MM.1S (cell line): ENCODE measurements around the gene TMEM273.

Experiments used
- DNase-seq: peaks from one replicate; pipeline ENCODE4 v3.0.0-alpha.2; 2015
- H2AFZ ChIP-seq: fragments of 300-600 bp; sonication (generic); 2 replicates; pipeline ENCODE4 v1.6.0; 2016; ENCODE audit warnings: antibody characterized with exemption, low read length
- H3F3A ChIP-seq: fragments of 300-600 bp; sonication (generic); 2 replicates; pipeline ENCODE4 v1.6.1; 2016; ENCODE audit warnings: mild to moderate bottlenecking, antibody characterized with exemption, low read length, moderate library complexity, mixed read lengths; ENCODE audit not compliant: insufficient read depth
- H3K27ac ChIP-seq: fragments of 300-600 bp; sonication (generic); 2 replicates; pipeline ENCODE4 v1.5.1; 2016; ENCODE audit warnings: mild to moderate bottlenecking, low read length
- H3K27me3 ChIP-seq: fragments of 300-600 bp; sonication (generic); replicated peaks from 2 replicates; pipeline ENCODE4 v1.6.0; 2016; ENCODE audit warnings: low read length; ENCODE audit not compliant: insufficient read depth
- H3K36me3 ChIP-seq: fragments of 300-600 bp; sonication (generic); replicated peaks from 2 replicates; pipeline ENCODE4 v1.6.1; 2016; ENCODE audit warnings: mild to moderate bottlenecking, low read length, mixed read lengths; ENCODE audit not compliant: insufficient read depth
- H3K4me1 ChIP-seq: fragments of 300-600 bp; sonication (generic); 2 replicates; pipeline ENCODE4 v1.6.1; 2016; ENCODE audit warnings: low read length, mixed read lengths
- H3K4me2 ChIP-seq: fragments of 300-600 bp; sonication (generic); 2 replicates; pipeline ENCODE4 v1.6.0; 2016; ENCODE audit warnings: low read depth, low read length
- H3K4me3 ChIP-seq: fragments of 300-600 bp; sonication (generic); 2 replicates; pipeline ENCODE4 v1.5.1; 2016; ENCODE audit warnings: low read length, mixed read lengths
- H3K79me2 ChIP-seq: fragments of 300-600 bp; sonication (generic); 2 replicates; pipeline ENCODE4 v1.6.1; 2016; ENCODE audit warnings: mixed run types, low read length, mixed read lengths
- H3K9ac ChIP-seq: fragments of 300-600 bp; sonication (generic); 2 replicates; pipeline ENCODE4 v1.6.1; 2016; ENCODE audit warnings: low read length, mixed read lengths
- H3K9me2 ChIP-seq: fragments of 300-600 bp; sonication (generic); replicated peaks from 2 replicates; pipeline ENCODE4 v1.6.1; 2016; ENCODE audit warnings: mild to moderate bottlenecking, low read length, mixed read lengths; ENCODE audit not compliant: insufficient read depth
- H3K9me3 ChIP-seq: fragments of 300-600 bp; sonication (generic); replicated peaks from 2 replicates; pipeline ENCODE4 v1.6.1; 2016; ENCODE audit warnings: mild to moderate bottlenecking, low read length, mixed read lengths; ENCODE audit not compliant: insufficient read depth
- H4K20me1 ChIP-seq: fragments of 300-600 bp; sonication (generic); 2 replicates; pipeline ENCODE4 v1.6.1; 2016; ENCODE audit warnings: mild to moderate bottlenecking, low read length, moderate library complexity, mixed read lengths; ENCODE audit not compliant: insufficient read depth
- EZH2 ChIP-seq: fragments of 300-600 bp; sonication (generic); optimal IDR thresholded peaks from 2 replicates; pipeline ENCODE3; 2017; ENCODE audit warnings: low read depth, mild to moderate bottlenecking, antibody characterized with exemption, low read length, mixed read lengths
- EZH2phosphoT487 ChIP-seq: fragments of 300-600 bp; sonication (generic); IDR thresholded peaks from 2 replicates; pipeline ENCODE4 v1.6.1; 2018; ENCODE audit warnings: antibody characterized with exemption, low read length
- TF ChIP-seq, protein P1 (sequence below): fragments of 300-600 bp; sonication (generic); IDR thresholded peaks from 2 replicates; pipeline ENCODE4 v1.5.1; 2016; ENCODE audit warnings: antibody characterized with exemption, low read length, mixed read lengths

TMEM273 gene

GRCh38 chr10:49128854-49129253, 59.3 kb downstream of the TMEM273 start:
- no peaks in the 10 kb centered on the region for H3K79me2 ChIP-seq
- no peak overlapping the region for H2AFZ ChIP-seq
- H3K27ac ChIP-seq = no peak overlapping the region
- H3K9ac ChIP-seq = no peak overlapping the region
- TF ChIP-seq EZH2 (no peak), EZH2phosphoT487 (no peak)
- TF ChIP-seq, protein P1, sequence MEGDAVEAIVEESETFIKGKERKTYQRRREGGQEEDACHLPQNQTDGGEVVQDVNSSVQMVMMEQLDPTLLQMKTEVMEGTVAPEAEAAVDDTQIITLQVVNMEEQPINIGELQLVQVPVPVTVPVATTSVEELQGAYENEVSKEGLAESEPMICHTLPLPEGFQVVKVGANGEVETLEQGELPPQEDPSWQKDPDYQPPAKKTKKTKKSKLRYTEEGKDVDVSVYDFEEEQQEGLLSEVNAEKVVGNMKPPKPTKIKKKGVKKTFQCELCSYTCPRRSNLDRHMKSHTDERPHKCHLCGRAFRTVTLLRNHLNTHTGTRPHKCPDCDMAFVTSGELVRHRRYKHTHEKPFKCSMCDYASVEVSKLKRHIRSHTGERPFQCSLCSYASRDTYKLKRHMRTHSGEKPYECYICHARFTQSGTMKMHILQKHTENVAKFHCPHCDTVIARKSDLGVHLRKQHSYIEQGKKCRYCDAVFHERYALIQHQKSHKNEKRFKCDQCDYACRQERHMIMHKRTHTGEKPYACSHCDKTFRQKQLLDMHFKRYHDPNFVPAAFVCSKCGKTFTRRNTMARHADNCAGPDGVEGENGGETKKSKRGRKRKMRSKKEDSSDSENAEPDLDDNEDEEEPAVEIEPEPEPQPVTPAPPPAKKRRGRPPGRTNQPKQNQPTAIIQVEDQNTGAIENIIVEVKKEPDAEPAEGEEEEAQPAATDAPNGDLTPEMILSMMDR = no peak
- H3F3A ChIP-seq = no peaks in the 10 kb centered on the region
- H3K9me2 ChIP-seq = no peaks in the 10 kb centered on the region
- no peak overlapping the region for H3K4me2 ChIP-seq
- H3K4me1 ChIP-seq = no peaks in the 10 kb centered on the region; the same call in 1 of the 2 replicates
- no peaks in the 10 kb centered on the region for H3K36me3 ChIP-seq
- H3K27me3 ChIP-seq = no peaks in the 10 kb centered on the region
- H3K9me3 ChIP-seq = no peaks in the 10 kb centered on the region
- no peak overlapping the region for H3K4me3 ChIP-seq
- no peak for DNase-seq
- H4K20me1 ChIP-seq = no peaks in the 10 kb centered on the region

DNA sequence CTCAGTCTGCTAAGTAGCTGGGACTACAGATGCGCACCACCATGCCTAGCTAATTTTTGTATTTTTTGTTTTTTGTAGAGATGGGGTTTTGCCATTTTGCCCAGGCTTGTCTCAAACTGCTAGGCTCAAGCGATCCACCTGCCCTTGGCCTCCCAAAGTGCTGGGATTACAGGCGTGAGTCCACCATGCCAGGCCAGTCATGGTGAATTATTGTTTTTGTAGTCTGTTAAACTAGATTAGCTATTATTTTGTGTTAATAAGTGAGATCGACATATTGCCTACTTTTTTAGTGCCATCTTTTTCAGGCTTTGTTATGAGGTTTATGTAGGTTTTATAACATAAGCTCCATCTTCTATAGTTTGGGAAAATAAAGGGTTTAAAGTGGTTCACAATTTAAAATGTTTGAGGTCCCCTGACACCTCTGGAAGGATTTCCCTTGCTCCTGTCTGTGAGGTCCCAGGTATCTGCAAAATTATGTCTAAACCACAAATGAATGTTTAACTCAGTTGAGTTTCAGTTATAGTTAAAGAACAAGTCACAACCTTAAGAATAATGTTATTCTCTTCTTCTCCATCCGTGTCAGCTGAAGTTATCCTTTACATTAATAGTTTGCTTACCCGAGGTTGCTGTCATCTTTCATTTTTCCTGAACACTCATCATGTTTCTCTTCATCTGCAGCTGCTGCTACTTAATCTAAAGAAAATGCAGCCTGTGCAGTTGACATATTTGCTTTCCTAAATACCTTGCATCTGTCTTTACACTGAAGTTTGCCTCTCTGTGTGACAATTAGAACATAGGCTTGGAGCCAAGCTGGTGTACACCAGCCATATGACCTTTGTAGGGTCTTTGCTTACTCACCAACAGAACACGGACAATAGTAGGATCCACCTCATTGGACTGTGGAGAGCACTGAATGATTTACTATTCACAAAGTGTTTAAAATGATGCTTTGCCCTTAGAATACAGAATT, 63.9 kb downstream of the TMEM273 start:
- no peaks in the 10 kb centered on the region for H3K4me1 ChIP-seq
- H3F3A ChIP-seq = no peaks in the 10 kb centered on the region
- TF ChIP-seq EZH2 = no peak
- no peak for TF ChIP-seq EZH2phosphoT487
- TF ChIP-seq, protein P1 = no peak
- H3K9ac ChIP-seq = no peak overlapping the region
- no peaks in the 10 kb centered on the region for H3K9me3 ChIP-seq
- no peak for DNase-seq
- no peaks in the 10 kb centered on the region for H4K20me1 ChIP-seq
- no peak overlapping the region for H3K27ac ChIP-seq
- H3K27me3 ChIP-seq = no peaks in the 10 kb centered on the region
- no peaks in the 10 kb centered on the region for H3K9me2 ChIP-seq
- no peaks in the 10 kb centered on the region for H3K79me2 ChIP-seq
- no peak overlapping the region for H3K4me2 ChIP-seq
- H2AFZ ChIP-seq = no peak overlapping the region
- no peak overlapping the region for H3K4me3 ChIP-seq
- no peaks in the 10 kb centered on the region for H3K36me3 ChIP-seq

DNA sequence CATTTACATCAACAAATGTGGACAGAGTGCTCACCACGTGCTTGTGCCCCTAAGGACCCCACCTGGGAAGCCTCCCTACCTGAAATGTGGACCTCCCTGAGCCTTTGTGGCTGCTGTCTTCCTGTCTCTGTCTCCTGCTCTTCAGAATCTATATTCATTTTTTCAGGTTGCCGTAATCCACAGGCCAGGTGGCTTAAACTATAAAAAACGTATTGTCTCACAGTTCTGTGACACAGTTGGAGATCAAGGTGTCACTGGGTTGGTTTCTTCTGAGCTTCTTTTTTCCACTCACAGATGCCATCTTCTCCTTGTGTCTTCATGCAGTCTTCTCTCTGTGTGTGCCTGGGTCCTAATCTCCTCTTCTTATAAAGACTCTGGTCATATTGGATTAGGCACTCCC, 67.3 kb downstream of the TMEM273 start:
- Histone ChIP-seq H3K36me3 (no peaks in the 10 kb centered on the region), H3K27ac (no peak overlapping the region), H3K79me2 (no peaks in the 10 kb centered on the region), H3F3A (no peaks in the 10 kb centered on the region), H3K4me3 (no peak overlapping the region), H2AFZ (no peak overlapping the region), H3K4me2 (no peak overlapping the region), H4K20me1 (no peaks in the 10 kb centered on the region), H3K9ac (no peak overlapping the region), H3K9me3 (no peaks in the 10 kb centered on the region), H3K4me1 (no peaks in the 10 kb centered on the region), H3K9me2 (no peaks in the 10 kb centered on the region), H3K27me3 (no peaks in the 10 kb centered on the region)
- no peak for DNase-seq
- TF ChIP-seq, protein P1 = no peak
